ENCODE data around the gene AKNA.

The AKNA gene

GRCh38 chr9:114374936-114375335 lies 12.8 kb downstream of the AKNA start:
- DNase-seq: no peak

GRCh38 chr9:114373960-114374730 lies 13.6 kb downstream of the AKNA start:
- no peak for DNase-seq

- no peak for DNase-seq
Observed at GRCh38 chr9:114372921-114373448, 14.8 kb downstream of the AKNA start.

- no peak for DNase-seq
Observed at GRCh38 chr9:114371973-114372917, 15.5 kb downstream of the AKNA start.

GRCh38 chr9:114371343-114371944 lies 16.3 kb downstream of the AKNA start:
- no peak for DNase-seq

- DNase-seq: no peak
Observed at GRCh38 chr9:114370968-114371320, 16.8 kb downstream of the AKNA start.

- DNase-seq: no peak
Observed at GRCh38 chr9:114370251-114370967, 17.4 kb downstream of the AKNA start.

- no peak for DNase-seq
Observed at GRCh38 chr9:114369216-114370130, 18.3 kb downstream of the AKNA start.

- no peak for DNase-seq
Observed at GRCh38 chr9:114367772-114368569, 19.8 kb downstream of the AKNA start.

GRCh38 chr9:114367366-114367765 lies 20.4 kb downstream of the AKNA start:
- no peak for DNase-seq

- no peak for DNase-seq
Observed at GRCh38 chr9:114366334-114367128, 21.3 kb downstream of the AKNA start.

GRCh38 chr9:114365194-114365593 lies 22.6 kb downstream of the AKNA start:
- no peak for DNase-seq

- DNase-seq: no peak
Observed at GRCh38 chr9:114364134-114365041, 23.4 kb downstream of the AKNA start.

- DNase-seq: no peak
Observed at GRCh38 chr9:114363424-114363823, 24.4 kb downstream of the AKNA start.

GRCh38 chr9:114362394-114362793 lies 25.4 kb downstream of the AKNA start:
- DNase-seq: no peak

- no peak for DNase-seq
Observed at GRCh38 chr9:114361542-114361941, 26.2 kb downstream of the AKNA start.

GRCh38 chr9:114359801-114360200 lies 28.0 kb downstream of the AKNA start:
- DNase-seq: no peak

- no peak for DNase-seq
Observed at GRCh38 chr9:114357911-114358328, 29.9 kb downstream of the AKNA start.

- DNase-seq: no peak
Observed at GRCh38 chr9:114357360-114357759, 30.4 kb downstream of the AKNA start.
